ENCODE measurements around the gene GHRHR. TPM values are rescaled to one million over a fixed set of nuclear protein-coding genes. Genes with fewer than 3 reads are reported as not detected.
A peak's percentile ranks its signal among the peaks of the same experiment; 100 is the strongest.

GHRHR gene
- total and polyA plus RNA-seq, 4 donors, result 1.3 to 3.3 (median 1.4) TPM; not detected in 1

GRCh38 chr7:30983042-30983913, 19.5 kb downstream of the GHRHR start:
- Histone ChIP-seq H3K36me3 (ENCODE audit: control insufficient read depth in 1 of 2, insufficient read depth in 2 of 2, low read length in 1 of 2) (no peaks in the 10 kb centered on the region), H3K4me3 (ENCODE audit: low read length in 2 of 2) (no peak overlapping the region), H3K27ac (ENCODE audit: low read depth in 1 of 2, low read length in 2 of 2) (no peak overlapping the region), H3K4me1 (ENCODE audit: control insufficient read depth in 1 of 2, insufficient read depth in 2 of 2, low read length in 2 of 2) (no peaks in the 10 kb centered on the region), H3K27me3 (ENCODE audit: control insufficient read depth in 1 of 2, insufficient read depth in 2 of 2, low read length in 1 of 2) (no peaks in the 10 kb centered on the region), H3K9me3 (ENCODE audit: control insufficient read depth, low read length) (no peaks in the 10 kb centered on the region)
- 8 to 9% methylated on average over 15 of the region's 15 CpGs for WGBS, 2 donors
- peak; percentile 87 to 96 for DNase-seq
- ATAC-seq (ENCODE audit: low FRiP score), result peak; percentile 88
- intact Hi-C loops (cut with DNase I), result loop anchor here in 1 of 2 donors (1.0 kb wide), 1 partner anchor 139 kb away; no protein-coding TSS in a partner anchor

GRCh38 chr7:30983914-30984247, 20.1 kb downstream of the GHRHR start:
- 7 to 16% methylated on average over 11 to 12 of the region's 12 CpGs for WGBS, 2 donors
- Histone ChIP-seq H3K27ac (ENCODE audit: low read depth in 1 of 2, low read length in 2 of 2) (no peak overlapping the region), H3K4me1 (ENCODE audit: control insufficient read depth in 1 of 2, insufficient read depth in 2 of 2, low read length in 2 of 2) (no peaks in the 10 kb centered on the region), H3K9me3 (ENCODE audit: control insufficient read depth, low read length) (no peaks in the 10 kb centered on the region), H3K36me3 (ENCODE audit: control insufficient read depth in 1 of 2, insufficient read depth in 2 of 2, low read length in 1 of 2) (no peaks in the 10 kb centered on the region), H3K4me3 (ENCODE audit: low read length in 2 of 2) (no peak overlapping the region), H3K27me3 (ENCODE audit: control insufficient read depth in 1 of 2, insufficient read depth in 2 of 2, low read length in 1 of 2) (no peaks in the 10 kb centered on the region)
- peak in 1 of 2 donors; percentile 72 for DNase-seq
- ATAC-seq (ENCODE audit: low FRiP score), result no peak
- intact Hi-C loops (cut with DNase I), result loop anchor here (1.0 to 2.0 kb wide), 2 partner anchors 138 to 139 kb away; no protein-coding TSS in a partner anchor

GRCh38 chr7:30984359-30985107, 20.8 kb downstream of the GHRHR start:
- Histone ChIP-seq H3K4me3 (ENCODE audit: low read length in 2 of 2) (no peak overlapping the region), H3K9me3 (ENCODE audit: control insufficient read depth, low read length) (no peaks in the 10 kb centered on the region), H3K27me3 (ENCODE audit: control insufficient read depth in 1 of 2, insufficient read depth in 2 of 2, low read length in 1 of 2) (no peaks in the 10 kb centered on the region), H3K4me1 (ENCODE audit: control insufficient read depth in 1 of 2, insufficient read depth in 2 of 2, low read length in 2 of 2) (no peaks in the 10 kb centered on the region), H3K36me3 (ENCODE audit: control insufficient read depth in 1 of 2, insufficient read depth in 2 of 2, low read length in 1 of 2) (no peaks in the 10 kb centered on the region), H3K27ac (ENCODE audit: low read depth in 1 of 2, low read length in 2 of 2) (peak overlapping the region in 1 of 2 donors; percentile 29)
- intact Hi-C loops (cut with DNase I), result loop anchor here in 1 of 2 donors (2.0 kb wide), 1 partner anchor 138 kb away; no protein-coding TSS in a partner anchor
- WGBS, 2 donors, result 28 to 32% methylated on average over 13 of the region's 13 CpGs
- DNase-seq, result peak in 1 of 2 donors; percentile 69
- ATAC-seq (ENCODE audit: low FRiP score), result no peak

- Histone ChIP-seq H3K27me3 (ENCODE audit: control insufficient read depth in 1 of 2, insufficient read depth in 2 of 2, low read length in 1 of 2) (no peaks in the 10 kb centered on the region), H3K4me1 (ENCODE audit: control insufficient read depth in 1 of 2, insufficient read depth in 2 of 2, low read length in 2 of 2) (no peaks in the 10 kb centered on the region), H3K27ac (ENCODE audit: low read depth in 1 of 2, low read length in 2 of 2) (no peak overlapping the region), H3K9me3 (ENCODE audit: control insufficient read depth, low read length) (no peaks in the 10 kb centered on the region), H3K4me3 (ENCODE audit: low read length in 2 of 2) (no peak overlapping the region), H3K36me3 (ENCODE audit: control insufficient read depth in 1 of 2, insufficient read depth in 2 of 2, low read length in 1 of 2) (no peaks in the 10 kb centered on the region)
- DNase-seq (peak in 1 of 2 donors; percentile 12), ATAC-seq (ENCODE audit: low FRiP score) (no peak)
- intact Hi-C loops (cut with DNase I), result loop anchor here in 1 of 2 donors (2.0 kb wide), 1 partner anchor 137 kb away; no protein-coding TSS in a partner anchor
- WGBS, 2 donors, result 88 to 89% methylated on average over 7 of the region's 7 CpGs
These were observed 22.0 kb downstream of the GHRHR start for GRCh38 chr7:30985756-30986155.

DNA sequence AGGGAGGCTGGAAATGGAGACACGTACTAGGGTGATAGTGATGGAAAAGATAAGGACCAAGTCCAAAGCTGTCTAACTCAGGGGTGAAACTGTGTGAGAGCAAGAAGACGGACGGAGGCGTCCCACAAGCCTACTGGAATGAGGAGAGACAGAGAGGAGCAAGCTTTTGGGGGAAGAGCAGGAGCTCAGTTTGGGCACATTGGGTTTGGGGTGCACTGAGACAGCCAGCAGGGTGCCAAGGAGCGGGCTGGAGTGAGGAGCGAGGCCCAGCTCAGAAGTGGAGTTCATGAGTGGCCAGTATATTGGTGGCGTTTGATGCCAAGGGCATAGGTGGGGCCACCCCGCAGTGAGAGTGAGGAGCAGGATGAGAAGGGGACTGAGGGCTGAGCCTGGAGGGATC, 22.6 kb downstream of the GHRHR start:
- Histone ChIP-seq H3K27me3 (ENCODE audit: control insufficient read depth in 1 of 2, insufficient read depth in 2 of 2, low read length in 1 of 2) (no peaks in the 10 kb centered on the region), H3K4me1 (ENCODE audit: control insufficient read depth in 1 of 2, insufficient read depth in 2 of 2, low read length in 2 of 2) (no peaks in the 10 kb centered on the region), H3K9me3 (ENCODE audit: control insufficient read depth, low read length) (no peaks in the 10 kb centered on the region), H3K4me3 (ENCODE audit: low read length in 2 of 2) (no peak overlapping the region), H3K36me3 (ENCODE audit: control insufficient read depth in 1 of 2, insufficient read depth in 2 of 2, low read length in 1 of 2) (no peaks in the 10 kb centered on the region), H3K27ac (ENCODE audit: low read depth in 1 of 2, low read length in 2 of 2) (no peak overlapping the region)
- intact Hi-C loops (cut with DNase I), result no loop called here
- WGBS, 2 donors, result 89 to 90% methylated on average over 8 of the region's 8 CpGs
- DNase-seq (peak in 1 of 2 donors; percentile 61), ATAC-seq (ENCODE audit: low FRiP score) (no peak)

GRCh38 chr7:30986738-30987137, 23.0 kb downstream of the GHRHR start:
- ATAC-seq (ENCODE audit: low FRiP score), result no peak
- intact Hi-C loops (cut with DNase I), result no loop called here
- WGBS, 2 donors, result 38 to 45% methylated on average over 16 of the region's 16 CpGs

DNA sequence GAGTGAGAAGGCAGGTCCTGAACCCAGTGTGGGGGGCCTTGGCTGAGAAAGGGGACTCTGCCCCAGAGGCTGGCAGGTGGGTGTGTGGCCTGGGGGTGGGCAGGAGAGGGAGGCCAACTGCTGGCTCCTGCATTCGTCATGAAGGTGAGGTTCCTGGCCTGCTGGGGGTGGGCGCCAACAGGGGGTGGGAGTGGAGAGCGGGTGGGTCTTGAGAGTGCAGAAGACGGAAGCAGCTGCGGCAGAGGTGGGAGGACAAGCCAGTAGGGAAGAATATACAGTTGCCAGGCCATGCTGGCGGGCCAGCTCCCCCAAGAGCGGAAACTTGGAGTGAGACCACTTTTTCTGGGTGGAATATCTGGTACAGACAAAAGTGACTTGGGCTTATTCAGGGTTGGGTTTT, 23.4 kb downstream of the GHRHR start:
- Histone ChIP-seq H3K27ac (ENCODE audit: low read depth in 1 of 2, low read length in 2 of 2) (no peak overlapping the region), H3K9me3 (ENCODE audit: control insufficient read depth, low read length) (no peaks in the 10 kb centered on the region), H3K36me3 (ENCODE audit: control insufficient read depth in 1 of 2, insufficient read depth in 2 of 2, low read length in 1 of 2) (no peaks in the 10 kb centered on the region), H3K4me3 (ENCODE audit: low read length in 2 of 2) (no peak overlapping the region), H3K4me1 (ENCODE audit: control insufficient read depth in 1 of 2, insufficient read depth in 2 of 2, low read length in 2 of 2) (no peaks in the 10 kb centered on the region), H3K27me3 (ENCODE audit: control insufficient read depth in 1 of 2, insufficient read depth in 2 of 2, low read length in 1 of 2) (no peaks in the 10 kb centered on the region)
- 78 to 79% methylated on average over 7 of the region's 7 CpGs for WGBS, 2 donors
- peak in 1 of 2 donors; percentile 67 for DNase-seq
- ATAC-seq (ENCODE audit: low FRiP score), result no peak
- intact Hi-C loops (cut with DNase I), result no loop called here

More at GRCh38 chr7:30986738-30987137, 23.0 kb downstream of the GHRHR start:
- Histone ChIP-seq H3K4me3 (ENCODE audit: low read length in 2 of 2) (no peak overlapping the region), H3K4me1 (ENCODE audit: control insufficient read depth in 1 of 2, insufficient read depth in 2 of 2, low read length in 2 of 2) (no peaks in the 10 kb centered on the region), H3K9me3 (ENCODE audit: control insufficient read depth, low read length) (no peaks in the 10 kb centered on the region), H3K36me3 (ENCODE audit: control insufficient read depth in 1 of 2, insufficient read depth in 2 of 2, low read length in 1 of 2) (no peaks in the 10 kb centered on the region), H3K27ac (ENCODE audit: low read depth in 1 of 2, low read length in 2 of 2) (no peak overlapping the region), H3K27me3 (ENCODE audit: control insufficient read depth in 1 of 2, insufficient read depth in 2 of 2, low read length in 1 of 2) (no peaks in the 10 kb centered on the region)
- no peak for DNase-seq

- ATAC-seq (ENCODE audit: low FRiP score) (no peak), DNase-seq (peak in 1 of 2 donors; percentile 50)
- Histone ChIP-seq H3K27ac (ENCODE audit: low read depth in 1 of 2, low read length in 2 of 2) (no peak overlapping the region), H3K4me1 (ENCODE audit: control insufficient read depth in 1 of 2, insufficient read depth in 2 of 2, low read length in 2 of 2) (no peaks in the 10 kb centered on the region), H3K27me3 (ENCODE audit: control insufficient read depth in 1 of 2, insufficient read depth in 2 of 2, low read length in 1 of 2) (no peaks in the 10 kb centered on the region), H3K36me3 (ENCODE audit: control insufficient read depth in 1 of 2, insufficient read depth in 2 of 2, low read length in 1 of 2) (no peaks in the 10 kb centered on the region), H3K4me3 (ENCODE audit: low read length in 2 of 2) (no peak overlapping the region), H3K9me3 (ENCODE audit: control insufficient read depth, low read length) (no peaks in the 10 kb centered on the region)
- WGBS, 2 donors, result 93 to 97% methylated on average over 2 to 5 of the region's 5 CpGs
- intact Hi-C loops (cut with DNase I), result no loop called here
These were observed 24.2 kb downstream of the GHRHR start for GRCh38 chr7:30987936-30988335.

All from aorta (tissue), 5 donors.